Muscle of leg (tissue), 11 donors: Measurements from ENCODE around the gene INPPL1. TPM values are rescaled to one million over a fixed set of nuclear protein-coding genes. Genes with fewer than 3 reads are reported as not detected.
"Not testable (repeated sequence)": the region's sequence is repeated elsewhere in the genome, so short reads cannot be mapped to it uniquely, and the experiment has no call there.

Source experiments
- DNase-seq: peaks from one replicate; pipeline ENCODE4 v3.0.0; 2013
- H3K27ac ChIP-seq: one replicate; pipeline ENCODE4 v1.5.1; 2013; ENCODE audit warnings: mild to moderate bottlenecking, low read length, control low read depth
- H3K27me3 ChIP-seq: one replicate; pipeline ENCODE4 v1.6.1; 2013; ENCODE audit warnings: low read length; ENCODE audit not compliant: control insufficient read depth, insufficient read depth
- H3K36me3 ChIP-seq: one replicate; pipeline ENCODE4 v1.6.1; 2013; ENCODE audit warnings: low read length; ENCODE audit not compliant: control insufficient read depth, insufficient read depth
- H3K4me1 ChIP-seq: one replicate; pipeline ENCODE4 v1.6.1; 2013; ENCODE audit warnings: low read length; ENCODE audit not compliant: control insufficient read depth, insufficient read depth
- H3K4me3 ChIP-seq: one replicate; pipeline ENCODE4 v1.5.1; 2013; ENCODE audit warnings: low read length, control low read depth
- H3K9me3 ChIP-seq: replicated peaks from 2 replicates; pipeline ENCODE4 v1.6.1; 2013; ENCODE audit warnings: low read depth, low read length; ENCODE audit not compliant: control insufficient read depth
- WGBS: methylation state at CpG from one replicate; pipeline ENCODE4 v1.1.5; 2013; ENCODE audit warnings: missing lambda C conversion rate; ENCODE audit not compliant: insufficient coverage; 5-methylcytosine and 5-hydroxymethylcytosine counted together
- polyA plus RNA-seq, 8 donors: library from polyadenylated mRNA; unstranded; fragments of 120-200 nt; gene quantifications; one replicate each; pipeline versions ENCODE4 v1.2.1 to v1.2.3, GENCODE V29; 2013; ENCODE audit warnings: inconsistent platforms in 1 of 8, low replicate concordance in 1 of 8; ENCODE audit not compliant: insufficient read length in 8 of 8, insufficient read depth in 1 of 8
- total RNA-seq: library from RNA; stranded (reverse); fragments of 120-200 nt; gene quantifications from one replicate; pipeline ENCODE4 v1.2.4, GENCODE V29; 2013

The INPPL1 gene
- total and polyA plus RNA-seq, 9 donors = 87.7 to 211 (median 159) TPM

- Histone ChIP-seq H3K27ac (peak overlapping the region; percentile 76), H3K4me1 (peaks cover 34% of the 10 kb centered on the region), H3K4me3 (no peak overlapping the region), H3K27me3 (no peaks in the 10 kb centered on the region), H3K36me3 (no peaks in the 10 kb centered on the region), H3K9me3 (no peaks in the 10 kb centered on the region)
- peak; percentile 43 for DNase-seq
- 62% methylated on average over 5 of the region's 5 CpGs for WGBS
Measured at GRCh38 chr11:72190631-72191071, 33.9 kb upstream of the INPPL1 start.

DNA sequence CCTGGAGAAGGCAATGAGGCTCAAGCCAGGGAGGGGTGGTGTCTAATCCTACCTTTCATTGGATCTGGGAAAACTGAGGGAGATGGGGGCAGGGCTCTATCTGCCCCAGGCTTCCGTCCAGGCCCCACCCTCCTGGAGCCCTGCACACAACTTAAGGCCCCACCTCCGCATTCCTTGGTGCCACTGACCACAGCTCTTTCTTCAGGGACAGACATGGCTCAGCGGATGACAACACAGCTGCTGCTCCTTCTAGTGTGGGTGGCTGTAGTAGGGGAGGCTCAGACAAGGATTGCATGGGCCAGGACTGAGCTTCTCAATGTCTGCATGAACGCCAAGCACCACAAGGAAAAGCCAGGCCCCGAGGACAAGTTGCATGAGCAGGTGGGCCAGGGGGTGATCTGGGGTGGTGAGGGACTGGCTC, 32.6 kb upstream of the INPPL1 start, which contains the start of gene FOLR1:
FOLR1 (plus strand) TSS at position 180 of the 421 bp plus-strand sequence; CDS start at position 214, 34 bp downstream.
- DNase-seq = peak; percentile 40
- H3K36me3 ChIP-seq = no peaks in the 10 kb centered on the region
- WGBS = 54% methylated on average over 4 of the region's 5 CpGs
- H3K4me1 ChIP-seq = peaks cover 34% of the 10 kb centered on the region
- H3K4me3 ChIP-seq = no peak within 1 kb of the TSS
- no peaks in the 10 kb centered on the region for H3K27me3 ChIP-seq
- peak within 1 kb of the TSS; percentile 76 for H3K27ac ChIP-seq
- no peaks in the 10 kb centered on the region for H3K9me3 ChIP-seq

GRCh38 chr11:72195518-72196270, 28.9 kb upstream of the INPPL1 start:
- Histone ChIP-seq H3K36me3 (no peaks in the 10 kb centered on the region), H3K4me1 (peaks cover 12% of the 10 kb centered on the region), H3K4me3 (no peak overlapping the region), H3K9me3 (no peaks in the 10 kb centered on the region), H3K27ac (no peak overlapping the region), H3K27me3 (no peaks in the 10 kb centered on the region)
- DNase-seq = no peak
- 86% methylated on average over 8 of the region's 12 CpGs for WGBS

DNA sequence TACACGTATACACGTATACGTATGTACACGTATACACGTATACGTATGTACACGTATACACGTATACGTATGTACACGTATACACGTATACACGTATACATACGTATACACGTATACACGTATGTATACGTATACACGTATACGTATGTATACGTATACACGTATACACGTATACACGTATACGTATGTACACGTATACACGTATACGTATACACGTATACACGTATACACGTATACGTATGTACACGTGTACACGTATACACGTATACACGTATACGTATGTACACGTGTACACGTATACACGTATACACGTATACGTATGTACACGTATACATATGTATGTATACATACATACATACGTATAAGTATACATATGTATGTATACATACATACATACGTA, 23.1 kb upstream of the INPPL1 start:
- H3K27me3 ChIP-seq = not testable (repeated sequence)

DNA sequence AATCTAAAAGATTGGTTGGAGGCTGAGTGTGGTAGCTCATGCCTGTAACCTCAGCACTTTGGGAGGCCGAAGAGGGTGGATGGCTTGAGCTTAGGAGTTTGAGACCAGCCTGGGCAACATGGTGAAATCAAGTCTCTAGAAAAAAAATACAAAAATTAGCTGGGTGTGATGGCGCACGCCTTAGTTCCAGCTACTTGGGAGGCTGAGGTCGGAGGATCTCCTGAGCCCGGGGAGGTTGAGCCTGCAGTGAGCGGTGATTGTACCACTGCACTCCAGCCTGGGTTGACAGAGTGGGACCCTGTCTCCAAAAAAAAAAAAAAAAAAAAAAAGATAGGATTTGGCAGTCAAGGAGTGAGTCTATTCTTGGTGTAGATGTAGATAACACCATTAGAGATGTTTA, 22.0 kb upstream of the INPPL1 start:
- DNase-seq = no peak
- Histone ChIP-seq H3K4me3 (no peak overlapping the region), H3K36me3 (no peaks in the 10 kb centered on the region), H3K4me1 (no peaks in the 10 kb centered on the region), H3K27me3 (no peaks in the 10 kb centered on the region), H3K27ac (no peak overlapping the region), H3K9me3 (no peaks in the 10 kb centered on the region)
- WGBS = 88% methylated on average over 1 of the region's 6 CpGs

More for the DNA sequence above, 23.1 kb upstream of the INPPL1 start:
- not testable (repeated sequence) for DNase-seq, H3K27ac ChIP-seq, H3K9me3 ChIP-seq, H3K4me3 ChIP-seq, H3K36me3 ChIP-seq, H3K4me1 ChIP-seq
- 92% methylated on average over 35 of the region's 43 CpGs for WGBS

GRCh38 chr11:72203163-72203562, 21.4 kb upstream of the INPPL1 start:
- no peak for DNase-seq
- H3K4me3 ChIP-seq = no peak overlapping the region
- no peaks in the 10 kb centered on the region for H3K27me3 ChIP-seq
- 78% methylated on average over 1 of the region's 2 CpGs for WGBS
- no peaks in the 10 kb centered on the region for H3K4me1 ChIP-seq
- no peaks in the 10 kb centered on the region for H3K9me3 ChIP-seq
- no peak overlapping the region for H3K27ac ChIP-seq
- H3K36me3 ChIP-seq = no peaks in the 10 kb centered on the region

DNA sequence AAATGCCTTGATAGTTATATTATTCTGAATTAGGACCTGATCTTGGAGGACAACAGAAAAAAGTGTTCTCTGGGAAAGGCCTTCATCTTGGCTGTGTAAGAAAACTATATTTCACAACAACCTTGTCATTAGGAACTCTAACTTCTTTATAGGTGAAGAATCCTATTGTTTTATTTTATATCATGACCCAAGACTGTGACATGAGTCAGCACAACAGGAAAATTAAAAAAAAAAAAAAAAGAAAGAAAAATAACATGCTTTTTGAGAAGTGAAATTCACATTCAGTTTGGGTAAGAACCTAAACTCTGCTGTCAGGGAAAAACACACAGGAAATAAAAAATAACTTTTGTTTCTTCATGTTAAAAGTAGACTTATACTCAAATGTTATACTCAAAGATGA, 19.7 kb upstream of the INPPL1 start:
- no peak for DNase-seq
- Histone ChIP-seq H3K27me3 (peaks cover 2% of the 10 kb centered on the region), H3K4me1 (no peaks in the 10 kb centered on the region), H3K27ac (no peak overlapping the region), H3K4me3 (no peak overlapping the region), H3K36me3 (no peaks in the 10 kb centered on the region), H3K9me3 (peaks cover 7% of the 10 kb centered on the region)

DNA sequence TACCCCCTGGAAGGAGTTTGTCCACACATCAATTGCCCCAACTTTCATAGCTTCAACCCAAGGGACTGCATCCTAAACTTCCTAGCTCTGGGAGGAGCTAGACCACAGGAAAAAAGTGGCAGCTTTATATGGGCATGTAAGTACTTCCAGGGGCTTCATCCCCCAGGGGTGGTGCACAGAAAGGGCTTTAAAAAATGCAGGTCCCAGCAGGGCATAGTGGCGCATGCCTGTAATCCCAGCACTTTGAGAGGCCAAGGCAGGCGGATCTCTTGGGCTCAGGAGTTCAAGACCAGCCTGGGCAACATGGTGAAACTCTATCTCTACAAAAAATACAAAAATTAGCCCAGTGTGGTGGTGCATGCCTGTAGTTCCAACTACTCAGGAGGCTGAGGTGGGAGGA, 17.8 kb upstream of the INPPL1 start:
- H3K27ac ChIP-seq = not testable (repeated sequence)

GRCh38 chr11:72208281-72208680, 16.3 kb upstream of the INPPL1 start:
- H3K9me3 ChIP-seq = peaks cover 7% of the 10 kb centered on the region
- H3K27ac ChIP-seq = no peak overlapping the region
- no CpG with 5 or more reads among the region's 3 CpGs for WGBS

More for the DNA sequence above, 17.8 kb upstream of the INPPL1 start:
- not testable (repeated sequence) for H3K4me3 ChIP-seq, DNase-seq, H3K27me3 ChIP-seq, H3K36me3 ChIP-seq, H3K9me3 ChIP-seq, H3K4me1 ChIP-seq
- 73% methylated on average over 1 of the region's 2 CpGs for WGBS

GRCh38 chr11:72209101-72209500, 15.5 kb upstream of the INPPL1 start:
- Histone ChIP-seq H3K27ac (no peak overlapping the region), H3K4me1 (no peaks in the 10 kb centered on the region), H3K9me3 (peaks cover 7% of the 10 kb centered on the region), H3K27me3 (peaks cover 2% of the 10 kb centered on the region), H3K4me3 (no peak overlapping the region), H3K36me3 (no peaks in the 10 kb centered on the region)
- DNase-seq = no peak
- no CpG with 5 or more reads among the region's 4 CpGs for WGBS

More at GRCh38 chr11:72208281-72208680, 16.3 kb upstream of the INPPL1 start:
- Histone ChIP-seq H3K36me3 (no peaks in the 10 kb centered on the region), H3K4me1 (no peaks in the 10 kb centered on the region), H3K4me3 (no peak overlapping the region), H3K27me3 (peaks cover 2% of the 10 kb centered on the region)
- DNase-seq = no peak
